ENCODE measurements around the gene SNAP29.
"Not testable (repeated sequence)": the region's sequence is repeated elsewhere in the genome, so short reads cannot be mapped to it uniquely, and the experiment has no call there.

Gene SNAP29

DNA sequence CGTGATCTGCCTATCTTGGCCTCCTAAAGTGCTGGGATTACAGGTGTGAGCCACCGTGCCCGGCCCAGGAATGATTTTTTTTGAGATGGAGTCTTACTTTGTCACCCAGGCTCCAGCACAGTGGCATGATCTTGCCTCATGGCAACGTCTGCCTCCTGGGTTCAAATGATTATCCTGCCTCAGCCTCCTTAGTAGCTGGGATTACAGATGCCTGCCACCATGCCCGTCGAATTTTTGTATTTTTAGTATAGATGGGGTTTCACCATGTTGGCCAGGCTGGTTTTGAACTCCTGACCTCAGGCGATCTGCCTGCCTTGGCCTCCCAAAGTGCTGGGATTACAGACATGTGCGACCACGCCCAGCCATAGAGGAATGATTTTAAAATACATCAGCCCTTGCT, 76.2 kb downstream of the SNAP29 start:
- DNase-seq: not testable (repeated sequence)

DNA sequence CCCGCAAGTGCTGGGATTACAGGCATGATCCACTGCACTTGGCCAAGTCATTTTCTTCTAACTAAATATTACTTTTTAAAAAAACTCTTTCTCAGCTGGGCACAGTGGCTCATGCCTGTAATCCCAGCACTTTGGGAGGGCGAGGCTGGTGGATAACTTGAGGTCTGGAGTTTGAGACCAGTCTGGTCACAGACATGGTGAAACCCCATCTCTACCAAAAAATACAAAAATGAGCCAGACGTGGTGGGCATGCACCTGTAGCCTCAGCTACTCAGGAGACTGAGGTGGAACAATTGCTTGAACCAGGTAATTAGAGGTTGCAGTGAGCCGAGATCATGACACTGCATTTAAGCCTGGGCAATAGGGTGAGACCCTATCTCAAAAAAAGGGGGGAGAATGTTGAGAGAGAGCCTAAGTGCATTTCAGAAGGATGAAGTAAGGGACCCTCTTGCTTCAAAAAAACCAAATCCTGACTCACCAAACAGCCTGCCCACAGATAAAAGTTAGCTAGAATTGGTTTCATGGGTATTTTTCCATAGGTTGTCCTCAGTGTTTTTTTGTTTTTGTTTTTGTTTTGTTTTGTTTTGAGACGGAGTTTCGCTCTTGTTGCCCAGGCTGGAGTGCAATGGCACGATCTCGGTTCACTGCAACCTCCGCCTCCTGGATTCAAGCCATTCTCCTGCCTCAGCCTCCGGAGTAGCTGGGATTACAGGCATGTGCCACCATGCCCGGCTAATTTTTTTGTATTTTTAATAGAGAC, 77.2 kb downstream of the SNAP29 start:
- not testable (repeated sequence) for DNase-seq

DNA sequence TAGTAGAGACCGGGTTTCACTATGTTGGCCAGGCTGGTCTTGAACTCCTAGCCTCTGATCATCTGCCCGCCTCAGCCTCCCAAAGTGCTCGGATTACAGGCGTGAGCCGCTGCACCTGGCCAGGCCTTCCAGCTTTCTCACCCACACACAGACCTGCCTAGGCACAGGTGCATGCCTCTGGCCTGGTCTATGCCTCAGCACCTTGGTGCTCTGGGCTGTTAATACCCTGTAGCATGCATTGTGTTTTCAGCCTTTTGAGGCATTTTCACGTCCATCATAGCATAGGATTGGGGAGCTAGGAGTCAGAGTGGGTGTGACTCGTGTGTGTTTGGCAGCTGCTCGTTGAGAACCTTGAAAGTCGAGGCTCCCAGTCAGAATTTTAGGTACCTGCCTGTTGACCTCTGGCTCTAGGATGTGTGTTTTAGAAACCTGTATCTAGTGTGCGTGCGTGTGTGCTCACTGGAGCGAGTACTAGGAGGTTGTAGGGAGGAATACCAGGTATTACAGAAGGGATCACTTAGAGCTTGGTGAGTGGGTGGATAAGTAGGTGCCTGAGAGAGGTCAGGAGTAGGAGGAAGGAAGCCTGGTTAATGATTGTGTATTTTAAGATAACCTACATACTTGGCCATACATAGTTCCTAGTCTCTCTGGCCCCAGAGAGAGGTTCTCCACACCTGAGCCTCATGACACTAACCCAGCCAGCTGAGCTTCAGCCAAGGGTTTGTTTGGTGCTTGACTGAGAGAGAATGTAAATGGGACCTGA, 78.4 kb downstream of the SNAP29 start:
- DNase-seq: no peak

DNA sequence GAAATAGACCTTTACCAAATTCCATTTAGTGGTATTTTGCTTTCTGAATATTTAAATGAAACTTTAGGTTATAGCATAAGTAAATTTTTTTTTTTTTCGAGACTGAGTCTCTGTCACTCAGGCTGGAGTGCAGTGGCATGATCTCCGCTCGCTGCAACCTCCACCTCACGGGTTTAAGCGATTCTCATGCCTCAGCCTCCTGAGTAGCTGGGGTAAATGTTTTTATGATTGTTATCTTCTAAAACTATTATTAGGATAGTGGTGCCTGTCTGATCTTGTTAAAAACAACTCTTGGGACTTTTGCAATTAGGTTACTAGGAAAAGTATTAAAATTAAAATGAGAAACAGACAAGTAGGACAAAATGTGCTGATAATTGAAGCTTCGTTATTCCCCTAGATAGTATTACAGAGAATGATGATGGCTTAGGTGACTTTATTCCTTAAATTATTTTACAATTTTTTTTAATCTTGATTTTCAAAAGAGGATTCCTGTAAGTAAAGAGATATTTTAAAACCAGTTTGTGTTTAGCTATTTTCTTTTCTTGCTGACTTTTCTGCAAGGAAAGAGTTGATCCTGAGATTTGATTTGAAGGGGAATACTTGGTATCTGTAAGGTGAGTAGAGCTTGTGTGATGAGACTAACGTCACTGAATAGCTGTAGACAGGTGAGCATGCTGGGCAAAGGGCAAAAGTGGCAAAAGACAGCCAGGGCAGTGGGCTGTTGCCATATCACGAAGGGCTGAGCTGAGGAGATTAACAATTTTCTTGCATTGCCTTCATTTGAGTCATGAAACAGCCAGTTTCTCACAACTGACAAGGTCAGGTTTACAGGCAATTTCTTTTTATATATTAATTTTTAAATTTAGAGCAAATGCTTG, 79.2 kb downstream of the SNAP29 start:
- DNase-seq: no peak

DNA sequence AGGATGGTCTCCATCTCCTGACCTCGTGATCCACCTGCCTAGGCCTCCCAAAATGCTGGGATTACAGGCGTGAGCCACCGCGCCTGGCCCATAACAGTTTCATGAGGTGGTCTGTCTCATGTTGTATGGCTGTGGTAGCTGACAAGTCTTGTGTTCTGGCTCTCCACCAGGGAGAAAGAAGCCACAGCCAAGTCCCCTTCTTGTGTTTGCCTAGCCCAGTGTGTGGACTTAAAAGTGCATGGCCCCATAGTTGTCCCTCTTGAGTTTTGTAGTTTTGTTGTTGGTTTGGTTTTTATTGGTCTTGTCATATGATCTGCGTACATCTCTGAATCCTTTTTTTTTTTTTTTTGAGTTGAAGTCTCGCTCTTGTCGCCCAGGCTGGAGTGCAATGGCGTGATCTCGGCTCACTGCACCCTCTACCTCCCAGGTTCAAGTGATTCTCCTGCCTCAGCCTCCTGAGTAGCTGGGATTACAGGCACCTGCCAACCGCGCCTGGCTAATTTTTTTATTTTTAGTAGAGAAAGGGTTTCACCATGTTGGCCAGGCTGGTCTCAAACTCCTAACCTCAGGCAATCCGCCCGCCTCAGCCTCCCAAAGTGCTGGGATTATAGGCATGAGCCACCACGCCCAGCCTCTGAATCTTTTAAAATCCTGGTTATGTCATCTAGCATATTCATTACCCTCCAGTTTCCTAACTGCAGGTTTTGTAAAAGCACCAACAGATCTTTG, 80.8 kb downstream of the SNAP29 start:
- not testable (repeated sequence) for DNase-seq

DNA sequence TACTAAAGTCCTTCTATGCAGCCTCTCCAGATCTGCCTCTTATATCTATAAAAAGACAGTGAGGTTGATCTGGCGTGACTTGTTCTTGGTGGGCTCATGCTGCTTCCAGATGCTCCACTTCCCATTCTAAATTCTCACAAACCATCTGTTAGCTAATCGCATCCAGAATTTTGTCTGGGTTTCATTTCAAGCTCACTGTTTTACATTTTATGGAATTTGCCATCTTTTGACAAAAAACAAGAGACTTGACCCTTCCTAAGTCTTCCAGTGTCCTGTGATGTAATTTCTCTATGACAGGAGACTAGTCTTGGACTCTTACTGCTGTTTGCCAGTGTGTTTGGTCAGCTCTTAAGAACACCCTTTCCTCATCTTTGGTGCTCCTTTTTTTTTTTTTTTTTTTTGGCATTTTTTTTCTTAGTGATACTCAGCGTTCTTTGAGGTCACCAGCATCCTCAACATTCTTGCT, 81.4 kb downstream of the SNAP29 start:
- DNase-seq: no peak

Data from SHP77 (cell line).